Colon (tissue), 2 donors: Measurements from ENCODE around the gene APOL6.
"Not testable (repeated sequence)": the region's sequence is repeated elsewhere in the genome, so short reads cannot be mapped to it uniquely, and the experiment has no call there.

Source experiments
- FAIRE-seq: peaks from 2 replicates; lab custom pipeline; 2012; peaks lifted over from hg19 to GRCh38; lab: Jason Lieb, UNC
- donor health status: control.
- donor health status: control.

Gene APOL6

DNA sequence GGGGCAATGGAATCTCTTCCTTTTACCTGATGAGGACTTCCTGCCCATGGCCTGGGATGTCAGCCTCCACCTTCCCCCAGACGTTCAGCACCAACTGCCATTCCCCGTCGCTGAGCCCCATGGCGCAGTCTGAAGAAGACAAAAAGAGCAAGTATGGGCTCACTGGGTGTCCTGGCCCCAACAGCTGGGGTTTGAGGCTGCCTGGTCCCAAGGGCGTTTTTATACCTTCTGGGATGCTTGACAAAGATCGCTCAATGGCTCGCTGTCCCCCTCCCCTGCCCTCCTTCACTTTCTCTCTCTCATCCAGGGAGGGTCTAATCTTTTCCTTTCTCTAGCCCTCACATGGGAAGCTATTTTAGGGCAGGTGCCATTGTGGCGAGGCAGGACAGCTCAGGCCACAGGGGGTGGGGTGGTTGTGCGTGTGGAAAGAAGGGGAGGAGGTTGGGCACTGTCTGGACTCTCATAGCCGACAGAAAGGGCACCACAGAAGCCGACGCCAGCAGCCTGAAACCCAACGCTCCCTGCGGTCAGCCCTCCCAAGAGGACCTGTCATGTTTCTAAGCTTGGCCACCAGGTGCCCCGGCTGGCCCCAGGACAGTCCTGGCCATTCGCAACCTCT is 31.0 kb upstream of the APOL6 start, which contains the start of gene MB:
Gene MB, minus strand, starts transcription at position 193 of the 619 bp plus-strand sequence. Its CDS starts 72 bp downstream, at position 121.
- FAIRE-seq = no peak

- no peak for FAIRE-seq
These were observed 29.6 kb upstream of the APOL6 start for GRCh38 chr22:35618427-35619223.

GRCh38 chr22:35619336-35620094 is 28.7 kb upstream of the APOL6 start:
- no peak for FAIRE-seq

- FAIRE-seq = no peak
These were observed 27.5 kb upstream of the APOL6 start for GRCh38 chr22:35620624-35621251.

DNA sequence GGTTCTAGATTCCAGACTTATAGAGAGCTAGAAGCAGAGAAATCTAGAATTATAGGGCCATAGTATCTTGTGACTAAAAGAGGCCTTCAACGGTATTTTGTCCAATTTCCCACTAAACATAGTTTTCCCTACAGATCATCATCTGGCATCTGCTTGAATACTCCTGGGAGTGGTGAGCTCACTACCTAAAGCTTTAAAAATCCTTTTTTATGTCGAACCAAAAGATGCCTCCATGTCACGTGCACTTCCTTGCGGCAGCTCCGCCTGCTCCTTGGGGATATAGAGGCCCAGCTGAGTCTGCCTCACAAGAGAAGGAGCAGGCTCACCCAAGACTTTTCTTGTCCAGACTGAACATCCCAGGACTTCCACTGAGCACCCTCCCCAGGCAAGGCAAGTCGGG is 26.8 kb upstream of the APOL6 start:
- FAIRE-seq = no peak

GRCh38 chr22:35622191-35622913 is 25.9 kb upstream of the APOL6 start:
- no peak for FAIRE-seq

DNA sequence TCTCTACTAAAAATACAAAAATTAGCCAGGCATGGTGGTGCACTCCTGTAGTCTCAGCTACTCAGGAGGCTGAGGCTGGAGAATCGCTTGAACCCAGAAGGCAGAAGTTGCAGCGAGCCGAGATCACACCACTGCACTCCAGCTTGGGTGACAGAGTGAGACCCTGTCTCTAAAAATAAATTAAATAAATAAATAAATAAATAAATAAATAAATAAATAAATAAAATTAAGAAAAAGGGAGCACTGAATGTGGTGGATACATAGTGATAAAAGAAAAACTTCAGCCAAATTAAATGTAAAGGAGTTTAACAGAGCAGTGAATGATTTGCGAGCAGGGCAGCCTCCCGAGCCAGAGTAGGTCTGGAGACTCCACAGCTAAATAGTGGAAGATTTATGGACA is 24.4 kb upstream of the APOL6 start:
- not testable (repeated sequence) for FAIRE-seq

DNA sequence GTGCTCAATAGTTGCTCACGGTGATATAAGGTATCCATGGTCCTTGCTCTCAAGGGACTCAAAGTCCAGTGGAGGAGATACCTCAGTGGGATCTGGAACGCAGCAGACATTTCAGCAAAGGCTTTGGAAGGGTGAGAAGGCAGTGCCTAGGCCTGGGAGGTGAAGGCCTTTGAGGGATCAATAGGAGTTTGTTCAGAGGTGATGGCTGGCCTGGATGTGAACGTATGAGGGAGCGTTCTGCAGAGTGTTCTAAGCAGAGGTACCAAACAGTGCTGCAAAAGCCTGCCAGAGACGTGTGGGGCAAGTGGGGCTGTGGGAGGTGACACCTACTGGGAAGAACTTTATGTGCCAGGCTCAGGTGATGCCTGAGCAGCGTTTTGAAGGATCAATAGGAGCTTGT is 23.7 kb upstream of the APOL6 start:
- FAIRE-seq = no peak

DNA sequence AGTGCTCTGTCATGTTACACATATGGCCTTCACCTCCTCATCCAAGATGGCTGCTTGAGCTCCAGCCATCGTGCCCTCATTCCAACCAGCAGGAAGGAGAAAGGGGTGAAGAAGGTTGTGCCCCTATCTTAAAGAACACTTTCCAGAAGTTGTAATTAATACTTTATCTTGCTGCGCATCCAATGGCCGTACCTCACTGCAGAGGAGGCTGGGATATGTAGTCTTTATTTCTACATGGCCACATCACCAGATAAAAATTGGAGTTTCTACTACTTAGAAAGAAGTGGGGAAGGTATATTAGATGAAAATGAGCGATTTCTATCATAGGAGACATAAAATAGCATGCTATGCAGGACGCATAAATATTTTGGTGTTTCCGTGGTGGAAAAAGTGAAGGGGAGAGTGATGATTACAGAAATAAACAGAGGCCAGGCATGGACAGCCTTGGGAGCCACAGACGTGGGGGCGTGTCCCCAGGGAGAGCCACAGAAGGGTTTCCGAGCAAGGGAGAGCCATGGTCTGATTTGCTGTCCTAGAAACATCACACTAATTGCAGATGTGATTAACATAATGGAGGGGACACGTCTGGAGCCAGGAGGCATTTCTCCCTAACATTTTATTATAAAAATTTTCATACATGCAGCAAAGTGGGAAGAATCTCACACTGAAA is 22.3 kb upstream of the APOL6 start:
- FAIRE-seq = no peak

DNA sequence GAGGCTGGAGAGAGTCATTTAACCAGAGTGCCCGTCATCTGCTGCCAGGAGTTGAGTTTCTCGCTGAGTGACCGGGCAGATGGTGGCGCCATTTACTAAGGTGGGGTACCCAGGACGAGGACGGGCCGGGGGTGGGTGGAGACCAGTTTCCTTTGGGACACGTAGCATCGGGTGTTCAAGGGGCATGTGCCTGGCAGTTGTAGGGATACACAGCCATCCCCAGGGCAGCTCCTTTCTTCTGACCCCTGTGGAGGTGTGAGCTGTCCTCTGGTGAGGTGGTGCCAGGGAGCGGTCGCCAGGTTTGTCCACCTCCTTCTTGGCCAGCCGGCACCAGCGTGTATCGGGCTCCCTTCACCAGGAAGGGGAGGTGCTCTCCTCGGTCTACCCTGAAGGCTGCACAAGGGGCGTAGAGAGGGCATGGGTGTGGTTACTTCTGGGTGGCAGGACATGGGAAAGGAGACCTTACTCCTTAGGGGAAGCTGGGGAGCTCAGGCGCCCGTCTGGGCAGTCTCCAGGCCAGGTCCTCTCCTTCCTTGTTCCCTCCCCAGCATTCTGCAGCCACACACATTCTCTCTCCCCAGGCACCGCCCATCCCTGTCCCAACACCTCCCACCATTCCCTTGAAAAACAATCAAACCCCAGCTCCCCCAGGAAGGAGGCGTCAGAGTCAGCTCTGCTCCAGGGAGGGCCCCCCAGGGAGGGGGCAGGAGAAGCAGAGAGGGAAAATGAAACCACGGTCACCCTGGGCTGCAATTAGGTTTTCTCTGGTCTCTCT is 20.8 kb upstream of the APOL6 start:
- no peak for FAIRE-seq

DNA sequence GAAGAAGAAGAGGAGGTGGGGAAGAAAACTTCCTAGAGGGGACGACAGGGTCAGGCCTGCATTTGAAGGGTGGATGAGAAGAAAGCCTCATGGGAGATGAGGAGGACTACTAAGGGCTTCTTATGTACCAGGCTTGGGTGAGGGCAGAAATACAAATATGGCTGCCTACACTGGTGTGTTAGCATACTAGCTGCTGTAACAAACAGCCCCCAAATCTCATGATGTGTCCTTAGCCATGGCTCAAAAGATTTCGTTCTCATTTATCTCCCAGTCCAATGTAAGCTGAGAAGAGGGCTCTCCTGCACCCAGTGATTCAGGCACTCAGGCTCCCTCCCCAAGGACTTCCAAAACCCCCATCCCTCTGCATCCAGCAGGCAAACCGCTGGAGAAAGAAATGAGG is 19.5 kb upstream of the APOL6 start:
- no peak for FAIRE-seq

- FAIRE-seq = no peak
These were observed 18.6 kb upstream of the APOL6 start for GRCh38 chr22:35629406-35630216.

- FAIRE-seq = no peak
These were observed 17.9 kb upstream of the APOL6 start for GRCh38 chr22:35630387-35630793.

DNA sequence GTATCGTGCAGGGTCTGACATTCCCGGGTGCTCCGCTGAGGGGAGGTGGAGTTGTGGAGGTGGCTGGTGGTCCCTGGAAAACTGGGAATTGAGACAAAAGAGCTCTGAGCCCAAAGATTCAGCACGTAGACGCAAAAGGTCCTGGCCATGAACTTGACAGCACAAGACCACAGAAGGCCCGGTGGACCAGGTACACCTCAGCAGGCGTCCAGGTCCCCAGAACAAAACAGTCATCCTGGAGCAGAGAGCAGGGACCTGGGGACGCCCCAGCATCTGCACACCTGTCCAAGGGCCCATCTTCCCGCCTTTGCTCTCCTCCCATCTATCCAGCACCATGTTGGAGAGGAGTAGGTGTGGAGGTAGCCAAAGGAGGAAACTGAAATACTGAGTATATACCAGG is 17.4 kb upstream of the APOL6 start:
- FAIRE-seq = no peak

GRCh38 chr22:35631597-35631996 is 16.6 kb upstream of the APOL6 start:
- no peak for FAIRE-seq

GRCh38 chr22:35632935-35633334 is 15.3 kb upstream of the APOL6 start:
- FAIRE-seq = no peak

GRCh38 chr22:35633520-35633919 is 14.7 kb upstream of the APOL6 start:
- no peak for FAIRE-seq

- FAIRE-seq = no peak
These were observed 14.2 kb upstream of the APOL6 start for GRCh38 chr22:35634015-35634414.

DNA sequence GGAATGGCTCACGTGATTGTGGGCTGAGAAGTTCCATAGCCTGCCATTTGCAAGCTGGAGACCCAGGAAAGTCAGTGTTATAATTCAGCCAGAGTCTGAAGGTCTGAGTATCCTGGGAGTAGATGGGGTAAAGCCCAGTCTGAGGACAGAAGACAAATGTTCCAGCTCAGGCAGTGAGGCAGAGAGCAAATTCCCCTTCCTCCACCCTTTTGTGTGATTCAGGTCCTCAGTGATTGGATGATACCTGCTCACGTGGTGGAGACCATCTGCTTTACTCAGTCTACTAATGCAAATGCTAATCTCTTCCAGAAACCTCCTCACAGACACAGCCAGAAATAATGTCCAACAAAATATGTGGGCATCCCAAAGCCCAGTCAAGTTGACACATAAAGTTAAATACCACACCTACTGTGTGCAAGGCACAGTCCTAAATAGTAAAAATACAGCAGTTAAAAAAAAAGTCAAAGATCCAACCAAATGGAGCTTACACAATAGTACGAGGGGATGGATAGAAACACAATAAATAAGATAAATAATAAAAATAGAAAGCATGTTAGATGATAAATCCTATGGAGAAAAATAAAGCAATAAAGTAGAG is 13.2 kb upstream of the APOL6 start:
- FAIRE-seq = no peak
